LNCAP (cell line): ENCODE measurements around the gene DHX32.

ENCODE experiments used
- CTCF ChIP-seq: fragments of 450-650 bp; IDR thresholded peaks from 2 replicates; pipeline ENCODE4 v1.5.1; 2017; ENCODE audit warnings: mild to moderate bottlenecking

DHX32 gene

GRCh38 chr10:125843603-125844329 lies 37.3 kb downstream of the DHX32 start:
- no peak for TF ChIP-seq CTCF

DNA sequence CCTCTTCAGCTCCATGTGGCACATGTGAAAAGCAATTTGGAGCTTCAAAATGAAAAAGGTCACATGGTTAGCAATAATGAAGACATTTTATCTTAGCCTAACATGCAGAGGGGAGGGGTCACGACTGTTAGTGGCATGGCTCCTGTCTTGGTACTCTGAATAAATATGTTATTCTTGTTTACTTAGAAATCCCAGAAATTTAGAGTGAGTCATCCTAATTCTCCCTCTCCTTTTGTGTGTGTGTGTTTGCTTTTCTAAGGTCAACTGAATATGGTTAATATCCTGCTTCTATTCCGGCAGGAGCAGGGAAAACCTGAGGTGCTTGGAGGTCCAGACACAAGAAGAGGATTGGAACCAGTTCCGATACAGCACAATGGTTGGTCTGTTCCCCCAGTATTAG lies 40.1 kb downstream of the DHX32 start:
- TF ChIP-seq CTCF: no peak

- no peak for TF ChIP-seq CTCF
Measured at GRCh38 chr10:125840406-125840805, 40.7 kb downstream of the DHX32 start.

GRCh38 chr10:125838802-125839575 lies 42.1 kb downstream of the DHX32 start:
- no peak for TF ChIP-seq CTCF

DNA sequence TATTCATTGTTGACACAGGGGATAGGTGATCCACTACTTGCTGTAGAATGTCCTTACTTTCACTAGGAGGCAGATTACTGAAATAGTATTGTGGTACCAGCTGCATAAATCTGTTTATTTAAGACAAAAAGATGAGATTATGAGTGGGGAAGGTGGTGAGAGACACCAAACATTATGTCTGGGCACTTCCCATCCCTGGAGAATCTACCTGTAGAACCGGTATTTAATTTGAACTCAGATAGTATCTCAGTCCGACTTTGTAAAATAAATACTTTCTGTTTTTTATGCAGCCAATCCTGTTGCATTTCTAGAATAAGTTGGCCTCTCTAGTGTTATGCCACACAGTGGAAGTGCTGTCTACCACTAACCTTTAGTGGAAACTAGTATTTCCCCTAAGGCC lies 44.3 kb downstream of the DHX32 start:
- peak; percentile 37; the same call in 1 of the 2 replicates for TF ChIP-seq CTCF

- no peak for TF ChIP-seq CTCF
Measured at GRCh38 chr10:125828311-125828710, 52.8 kb downstream of the DHX32 start.

DNA sequence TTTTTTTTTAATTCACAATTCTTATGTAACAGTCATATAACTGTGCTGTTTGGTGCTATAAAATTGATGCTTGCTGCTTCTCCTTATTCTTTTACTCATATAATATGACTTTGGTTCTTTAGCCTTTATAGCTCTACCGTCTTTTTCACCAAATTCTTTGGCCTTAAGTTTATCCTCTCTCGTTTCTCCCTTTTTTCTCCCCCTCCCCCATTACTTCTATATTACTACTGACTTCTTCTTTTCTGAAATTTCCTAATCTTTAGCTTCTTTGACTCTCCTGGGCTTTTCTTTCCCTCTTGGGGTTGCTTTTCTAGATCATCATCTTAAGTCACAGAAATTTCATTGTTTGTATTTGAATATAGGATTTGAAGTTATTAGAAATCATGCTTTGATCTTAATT lies 54.0 kb downstream of the DHX32 start:
- TF ChIP-seq CTCF: no peak
